GM21390 (cell line): ENCODE measurements around the gene KIF26B.

Experiments
- ATAC-seq: cut with Tn5 transposase; IDR thresholded peaks from one replicate; pipeline ENCODE4 v1.9.1; 2021; ENCODE audit not compliant: unreplicated experiment

KIF26B gene

GRCh38 chr1:245544236-245544635, 389.5 kb downstream of the KIF26B start:
- no peak for ATAC-seq

- no peak for ATAC-seq
Measured at GRCh38 chr1:245546875-245547274, 392.1 kb downstream of the KIF26B start.

- no peak for ATAC-seq
Measured at GRCh38 chr1:245549996-245550719, 395.4 kb downstream of the KIF26B start.

- ATAC-seq = no peak
Measured at GRCh38 chr1:245550720-245551043, 395.9 kb downstream of the KIF26B start.

GRCh38 chr1:245551536-245551935, 396.8 kb downstream of the KIF26B start:
- no peak for ATAC-seq

GRCh38 chr1:245552331-245552730, 397.5 kb downstream of the KIF26B start:
- ATAC-seq = no peak

- ATAC-seq = no peak
Measured at GRCh38 chr1:245556057-245556456, 401.3 kb downstream of the KIF26B start.

GRCh38 chr1:245558069-245558468, 403.3 kb downstream of the KIF26B start:
- no peak for ATAC-seq

GRCh38 chr1:245560316-245560859, 405.6 kb downstream of the KIF26B start:
- ATAC-seq = no peak

- no peak for ATAC-seq
Measured at GRCh38 chr1:245561665-245562234, 407.0 kb downstream of the KIF26B start.

GRCh38 chr1:245566134-245566533, 411.3 kb downstream of the KIF26B start:
- ATAC-seq = no peak

GRCh38 chr1:245566952-245567351, 412.2 kb downstream of the KIF26B start:
- no peak for ATAC-seq

- no peak for ATAC-seq
Measured at GRCh38 chr1:245571815-245572294, 417.1 kb downstream of the KIF26B start.

- ATAC-seq = no peak
Measured at GRCh38 chr1:245572709-245573108, 417.9 kb downstream of the KIF26B start.

GRCh38 chr1:245575710-245576109, 420.9 kb downstream of the KIF26B start:
- no peak for ATAC-seq

GRCh38 chr1:245576323-245576722, 421.5 kb downstream of the KIF26B start:
- ATAC-seq = no peak

- ATAC-seq = no peak
Measured at GRCh38 chr1:245577191-245578157, 422.7 kb downstream of the KIF26B start.

GRCh38 chr1:245578308-245578707, 423.5 kb downstream of the KIF26B start:
- no peak for ATAC-seq

GRCh38 chr1:245578771-245579170, 424.0 kb downstream of the KIF26B start:
- ATAC-seq = no peak

- ATAC-seq = no peak
Measured at GRCh38 chr1:245579881-245580280, 425.1 kb downstream of the KIF26B start.

- ATAC-seq = no peak
Measured at GRCh38 chr1:245580651-245581050, 425.9 kb downstream of the KIF26B start.
